GM23338 (cell line): Measurements from ENCODE around the gene RNASE3. TPM values are rescaled to one million over a fixed set of nuclear protein-coding genes. Genes with fewer than 3 reads are reported as not detected.

Experiments
- ATAC-seq: fragments of 200-7000 bp; cut with Tn5 transposase; 3 replicates; pipeline ENCODE4 v1.9.1; 2020
- DNase-seq: peaks from one replicate; pipeline ENCODE4 v3.0.0-alpha.2; 2015; ENCODE audit warnings: low spot score
- H2AFZ ChIP-seq: fragments of 200-600 bp; sonication (generic); 2 replicates; pipeline ENCODE4 v1.8.0; 2016; ENCODE audit warnings: antibody characterized with exemption, mild to moderate bottlenecking, moderate library complexity
- H3F3A ChIP-seq: fragments of 200-600 bp; sonication (generic); replicated peaks from 2 replicates; pipeline ENCODE4 v1.8.0; 2017; ENCODE audit warnings: antibody characterized with exemption, mixed run types, low read depth
- H3K27ac ChIP-seq: fragments of 200-600 bp; sonication (generic); 2 replicates; pipeline ENCODE4 v1.6.1; 2016; ENCODE audit warnings: low read depth
- H3K27me3 ChIP-seq: fragments of 200-600 bp; sonication (generic); 2 replicates; pipeline ENCODE4 v1.8.0; 2016; ENCODE audit warnings: mild to moderate bottlenecking, mixed run types, moderate library complexity; ENCODE audit not compliant: insufficient read depth
- H3K36me3 ChIP-seq: fragments of 200-600 bp; sonication (generic); 2 replicates; pipeline ENCODE4 v1.8.0; 2016; ENCODE audit warnings: mild to moderate bottlenecking; ENCODE audit not compliant: insufficient read depth
- H3K4me1 ChIP-seq: fragments of 200-600 bp; sonication (generic); 2 replicates; pipeline ENCODE4 v1.8.0; 2016; ENCODE audit warnings: mild to moderate bottlenecking, moderate library complexity; ENCODE audit not compliant: insufficient read depth
- H3K4me2 ChIP-seq: fragments of 200-600 bp; sonication (generic); 2 replicates; pipeline ENCODE4 v1.7.1; 2017; ENCODE audit warnings: mixed run types
- H3K4me3 ChIP-seq: fragments of 200-600 bp; sonication (generic); 2 replicates; pipeline ENCODE4 v1.6.1; 2016; ENCODE audit warnings: mixed run types
- H3K79me2 ChIP-seq: fragments of 200-600 bp; sonication (generic); replicated peaks from 2 replicates; pipeline ENCODE4 v1.8.0; 2017; ENCODE audit warnings: mild to moderate bottlenecking; ENCODE audit not compliant: insufficient read depth
- H3K9me2 ChIP-seq: fragments of 200-600 bp; sonication (generic); 2 replicates; pipeline ENCODE4 v1.8.0; 2017; ENCODE audit not compliant: insufficient read depth
- H4K20me1 ChIP-seq: fragments of 200-600 bp; sonication (generic); replicated peaks from 2 replicates; pipeline ENCODE4 v1.8.0; 2017; ENCODE audit warnings: mild to moderate bottlenecking; ENCODE audit not compliant: insufficient read depth
- H3K27ac Mint-ChIP-seq: 2 replicates; pipeline ENCODE4 v1.8.0; 2020; ENCODE audit warnings: inconsistent platforms, mild to moderate bottlenecking, moderate library complexity, mixed read lengths
- H3K27me3 Mint-ChIP-seq: 3 replicates; pipeline ENCODE4 v1.8.0; 2022; ENCODE audit warnings: low read depth, mild to moderate bottlenecking, moderate library complexity, mixed read lengths, inconsistent platforms; ENCODE audit not compliant: insufficient read depth, poor library complexity
- H3K36me3 Mint-ChIP-seq: 3 replicates; pipeline ENCODE4 v1.8.0; 2021; ENCODE audit warnings: low read depth, mild to moderate bottlenecking, inconsistent platforms, moderate library complexity, mixed read lengths
- H3K4me1 Mint-ChIP-seq: 3 replicates; pipeline ENCODE4 v1.8.0; 2020; ENCODE audit warnings: mild to moderate bottlenecking, inconsistent platforms, mixed read lengths
- H3K4me3 Mint-ChIP-seq: 3 replicates; pipeline ENCODE4 v1.8.0; 2021; ENCODE audit warnings: moderate library complexity, mild to moderate bottlenecking, inconsistent platforms, mixed read lengths
- H3K9me3 Mint-ChIP-seq: 3 replicates; pipeline ENCODE4 v1.8.0; 2020; ENCODE audit warnings: moderate library complexity, mild to moderate bottlenecking, inconsistent platforms, mixed read lengths
- CTCF ChIP-seq, 2 experiments: fragments of 200-600 bp in 1 of 2; sonication (generic) in 1 of 2; conservative IDR thresholded peaks; 2 replicates each; pipeline versions ENCODE4 v1.5.1 to v1.6.1; 2016 to 2017; ENCODE audit warnings: antibody characterized with exemption in 2 of 2, low read depth in 2 of 2, mild to moderate bottlenecking in 2 of 2, moderate library complexity in 1 of 2
- ETS1 ChIP-seq: IDR thresholded peaks from 2 replicates; pipeline ENCODE4 v1.6.1; 2016; ENCODE audit warnings: antibody characterized with exemption
- NANOG ChIP-seq: IDR thresholded peaks from 2 replicates; pipeline ENCODE4 v1.6.1; 2016; ENCODE audit warnings: antibody characterized with exemption, borderline replicate concordance
- REST ChIP-seq: IDR thresholded peaks from one replicate; pipeline ENCODE4 v1.6.1; 2018; ENCODE audit warnings: antibody characterized with exemption; ENCODE audit not compliant: unreplicated experiment
- STAT1 ChIP-seq: IDR thresholded peaks from one replicate; pipeline ENCODE4 v1.6.1; 2016; ENCODE audit warnings: antibody characterized with exemption; ENCODE audit not compliant: unreplicated experiment
- polyA plus RNA-seq: library from polyadenylated mRNA; unstranded; fragments of >200 nt; fragmentation: Nextera tagmentation; extraction: Ambion mirVana; gene quantifications from 2 replicates; pipeline ENCODE4 v1.2.1, GENCODE V29; 2016
- total RNA-seq: library from RNA; depleted of rRNA; stranded (reverse); fragments of >200 nt; shearing (Covaris generic); gene quantifications from 2 replicates; pipeline ENCODE4 v1.2.3, GENCODE V29; 2014

RNASE3 gene
- total and polyA plus RNA-seq, 2 experiments from 2014 or later = not detected

GRCh38 chr14:20866194-20866593, 25.0 kb upstream of the RNASE3 start:
- Mint-ChIP-seq H3K4me3 (no peak overlapping the region), H3K36me3 (no peaks in the 10 kb centered on the region; the same call in 1 of the 3 replicates), H3K27me3 (peaks cover 3% of the 10 kb centered on the region), H3K4me1 (peaks cover 11% of the 10 kb centered on the region), H3K27ac (no peak overlapping the region), H3K9me3 (peaks cover 5% of the 10 kb centered on the region; the same call in 1 of the 3 replicates)
- Histone ChIP-seq H3K4me2 (no peak overlapping the region), H3K27ac (no peak overlapping the region), H3K79me2 (no peaks in the 10 kb centered on the region), H3K36me3 (no peaks in the 10 kb centered on the region), H3K9me2 (no peaks in the 10 kb centered on the region), H4K20me1 (no peaks in the 10 kb centered on the region), H2AFZ (no peak overlapping the region), H3K4me3 (no peak overlapping the region), H3K27me3 (no peaks in the 10 kb centered on the region), H3K4me1 (no peaks in the 10 kb centered on the region), H3F3A (no peaks in the 10 kb centered on the region)
- ATAC-seq (no peak), DNase-seq (no peak)
- TF ChIP-seq ETS1 (no peak), REST (no peak), NANOG (no peak), STAT1 (no peak)

- no peak for TF ChIP-seq REST
- TF ChIP-seq CTCF (conservative IDR thresholded peaks at IDR 0.05; ENCODE audit: low read depth in 2 of 2) = peak; percentile 70 to 86
- Mint-ChIP-seq H3K9me3 (no peaks in the 10 kb centered on the region), H3K27me3 (peaks cover 3% of the 10 kb centered on the region), H3K4me3 (no peak overlapping the region), H3K36me3 (no peaks in the 10 kb centered on the region; the same call in 2 of the 3 replicates), H3K27ac (no peak overlapping the region), H3K4me1 (peaks cover 11% of the 10 kb centered on the region)
- no peaks in the 10 kb centered on the region for H3K27me3 ChIP-seq
- H3F3A ChIP-seq = no peaks in the 10 kb centered on the region
- no peak overlapping the region for H3K27ac ChIP-seq
- no peak overlapping the region for H3K4me3 ChIP-seq
- H3K36me3 ChIP-seq = no peaks in the 10 kb centered on the region
- no peaks in the 10 kb centered on the region for H4K20me1 ChIP-seq
- no peaks in the 10 kb centered on the region for H3K4me1 ChIP-seq
- H3K9me2 ChIP-seq = no peaks in the 10 kb centered on the region
- peak; percentile 88 for ATAC-seq
- H2AFZ ChIP-seq = no peak overlapping the region
- DNase-seq = peak; percentile 69
- H3K4me2 ChIP-seq = no peak overlapping the region
- no peaks in the 10 kb centered on the region for H3K79me2 ChIP-seq
Measured at GRCh38 chr14:20866963-20867362, 24.2 kb upstream of the RNASE3 start.
